NB4 (cell line): ENCODE measurements around the gene CADM2.

ENCODE experiments used
- DNase-seq: peaks from one replicate; pipeline ENCODE4 v3.0.0; 2010; ENCODE audit warnings: low read depth
- H3K4me3 ChIP-seq: one replicate; pipeline ENCODE4 v1.5.1; 2011; ENCODE audit warnings: mild to moderate bottlenecking, low read depth, low read length, moderate library complexity
- CTCF ChIP-seq: IDR thresholded peaks from one replicate; pipeline ENCODE4 v1.5.1; 2012; ENCODE audit warnings: low read depth, low read length
- MAX ChIP-seq: IDR thresholded peaks from 2 replicates; pipeline ENCODE4 v1.6.1; 2011; ENCODE audit warnings: low read depth, low read length
- MYC ChIP-seq: IDR thresholded peaks from 2 replicates; pipeline ENCODE4 v1.6.1; 2011; ENCODE audit warnings: low read depth, low read length
- POLR2A ChIP-seq: IDR thresholded peaks from 2 replicates; pipeline ENCODE4 v1.6.1; 2011; ENCODE audit warnings: mild to moderate bottlenecking; ENCODE audit not compliant: insufficient read length; ENCODE audit errors: extremely low read depth

Gene CADM2

GRCh38 chr3:85740561-85740960 lies 781.8 kb downstream of the CADM2 start:
- H3K4me3 ChIP-seq: no peak overlapping the region
- TF ChIP-seq MYC: no peak
- TF ChIP-seq POLR2A: no peak
- TF ChIP-seq CTCF: no peak
- no peak for TF ChIP-seq MAX
- DNase-seq: no peak

GRCh38 chr3:85758442-85758841 lies 799.7 kb downstream of the CADM2 start:
- TF ChIP-seq POLR2A: no peak
- TF ChIP-seq MAX: no peak
- TF ChIP-seq CTCF: no peak
- no peak for TF ChIP-seq MYC
- no peak for DNase-seq
- no peak overlapping the region for H3K4me3 ChIP-seq

- TF ChIP-seq POLR2A: no peak
- TF ChIP-seq CTCF: no peak
- no peak for TF ChIP-seq MAX
- TF ChIP-seq MYC: no peak
- no peak for DNase-seq
- H3K4me3 ChIP-seq: no peak overlapping the region
Observed at GRCh38 chr3:85760342-85760741, 801.6 kb downstream of the CADM2 start.

- TF ChIP-seq CTCF: no peak
- no peak for TF ChIP-seq POLR2A
- no peak for TF ChIP-seq MYC
- TF ChIP-seq MAX: no peak
- no peak for DNase-seq
- no peak overlapping the region for H3K4me3 ChIP-seq
Observed at GRCh38 chr3:85780806-85781205, 822.0 kb downstream of the CADM2 start.

- no peak for DNase-seq
- H3K4me3 ChIP-seq: no peak overlapping the region
- TF ChIP-seq POLR2A: no peak
- TF ChIP-seq MYC: no peak
Observed at GRCh38 chr3:85781806-85782205, 823.0 kb downstream of the CADM2 start.

- peak; percentile 1 for DNase-seq
- TF ChIP-seq CTCF: no peak
- TF ChIP-seq MAX: no peak
- no peak for TF ChIP-seq POLR2A
- no peak for TF ChIP-seq MYC
- no peak overlapping the region for H3K4me3 ChIP-seq
Observed at GRCh38 chr3:85783291-85783690, 824.5 kb downstream of the CADM2 start.

GRCh38 chr3:85785766-85786165 lies 827.0 kb downstream of the CADM2 start:
- no peak for DNase-seq
- TF ChIP-seq MYC (no peak), CTCF (no peak), MAX (no peak), POLR2A (no peak)
- no peak overlapping the region for H3K4me3 ChIP-seq
